ENCODE measurements around the gene MCOLN1. TPM values are rescaled to one million over a fixed set of nuclear protein-coding genes. Genes with fewer than 3 reads are reported as not detected.

The MCOLN1 gene
- total RNA-seq, 1 donor from 2014 or later = 6.6 TPM

- no peak overlapping the region for H3K27ac ChIP-seq
- peaks cover 3% of the 10 kb centered on the region for H4K20me1 ChIP-seq (ENCODE audit: low read depth)
- peaks cover 7% of the 10 kb centered on the region for H3K27me3 Mint-ChIP-seq (ENCODE audit: insufficient read depth, low read depth)
- no peaks in the 10 kb centered on the region for H3F3A ChIP-seq (ENCODE audit: low read depth)
- no peaks in the 10 kb centered on the region for H3K36me3 ChIP-seq
- H3K4me1 Mint-ChIP-seq = no peaks in the 10 kb centered on the region
- no peak overlapping the region for H3K9ac ChIP-seq
- peaks cover 4% of the 10 kb centered on the region for H3K36me3 Mint-ChIP-seq
- no peak overlapping the region for H3K4me3 Mint-ChIP-seq
- H2AFZ ChIP-seq (replicated peaks) = no peak overlapping the region
- no peaks in the 10 kb centered on the region for H3K9me3 Mint-ChIP-seq
- H3K27me3 ChIP-seq = no peaks in the 10 kb centered on the region
- DNase-seq (ENCODE audit: low spot score) = no peak
- H3K4me3 ChIP-seq = no peak overlapping the region
- no peaks in the 10 kb centered on the region for H3K4me1 ChIP-seq
- H3K79me2 ChIP-seq (ENCODE audit: low read depth) = no peaks in the 10 kb centered on the region
- no peaks in the 10 kb centered on the region for H3K9me3 ChIP-seq (ENCODE audit: low read depth)
- TF ChIP-seq EZH2phosphoT487 (IDR thresholded peaks at IDR 0.05) = no peak
- no peak for TF ChIP-seq EZH2 (IDR thresholded peaks at IDR 0.05)
- no peak for TF ChIP-seq CTCF (IDR thresholded peaks at IDR 0.05)
- no peak overlapping the region for H3K27ac Mint-ChIP-seq
- H3K4me2 ChIP-seq = no peak overlapping the region
Measured at GRCh38 chr19:7564866-7565265, 42.4 kb downstream of the MCOLN1 start.

GRCh38 chr19:7565332-7565731, 42.9 kb downstream of the MCOLN1 start:
- no peaks in the 10 kb centered on the region for H3K4me1 ChIP-seq
- H3F3A ChIP-seq (ENCODE audit: low read depth) = no peaks in the 10 kb centered on the region
- no peaks in the 10 kb centered on the region for H3K36me3 ChIP-seq
- DNase-seq (ENCODE audit: low spot score) = no peak
- Mint-ChIP-seq H3K36me3 (peaks cover 1% of the 10 kb centered on the region), H3K9me3 (no peaks in the 10 kb centered on the region), H3K4me1 (no peaks in the 10 kb centered on the region), H3K4me3 (no peak overlapping the region), H3K27ac (no peak overlapping the region), H3K27me3 (ENCODE audit: insufficient read depth, low read depth) (peaks cover 7% of the 10 kb centered on the region)
- TF ChIP-seq EZH2 (IDR thresholded peaks at IDR 0.05) (no peak), CTCF (IDR thresholded peaks at IDR 0.05) (no peak), EZH2phosphoT487 (IDR thresholded peaks at IDR 0.05) (no peak)
- no peaks in the 10 kb centered on the region for H3K79me2 ChIP-seq (ENCODE audit: low read depth)
- no peak overlapping the region for H3K27ac ChIP-seq
- no peak overlapping the region for H3K9ac ChIP-seq
- H3K9me3 ChIP-seq (ENCODE audit: low read depth) = no peaks in the 10 kb centered on the region
- peaks cover 3% of the 10 kb centered on the region for H4K20me1 ChIP-seq (ENCODE audit: low read depth)
- H3K4me3 ChIP-seq = no peak overlapping the region
- no peak overlapping the region for H3K4me2 ChIP-seq
- no peak overlapping the region for H2AFZ ChIP-seq (replicated peaks)
- no peaks in the 10 kb centered on the region for H3K27me3 ChIP-seq

- Histone ChIP-seq H3K27ac (no peak overlapping the region), H3K4me2 (no peak overlapping the region), H3K36me3 (no peaks in the 10 kb centered on the region), H3K27me3 (no peaks in the 10 kb centered on the region), H3K4me1 (no peaks in the 10 kb centered on the region), H3K4me3 (no peak overlapping the region), H3K9ac (no peak overlapping the region), H4K20me1 (ENCODE audit: low read depth) (no peaks in the 10 kb centered on the region), H2AFZ (replicated peaks) (no peak overlapping the region), H3F3A (ENCODE audit: low read depth) (no peaks in the 10 kb centered on the region), H3K79me2 (ENCODE audit: low read depth) (no peaks in the 10 kb centered on the region), H3K9me3 (ENCODE audit: low read depth) (no peaks in the 10 kb centered on the region)
- no peaks in the 10 kb centered on the region for H3K4me1 Mint-ChIP-seq
- H3K36me3 Mint-ChIP-seq = no peaks in the 10 kb centered on the region
- H3K9me3 Mint-ChIP-seq = no peaks in the 10 kb centered on the region
- TF ChIP-seq EZH2phosphoT487 (IDR thresholded peaks at IDR 0.05) (no peak), CTCF (IDR thresholded peaks at IDR 0.05) (no peak), EZH2 (IDR thresholded peaks at IDR 0.05) (no peak)
- H3K27me3 Mint-ChIP-seq (ENCODE audit: insufficient read depth, low read depth) = peaks cover 5% of the 10 kb centered on the region
- DNase-seq (ENCODE audit: low spot score) = no peak
- no peak overlapping the region for H3K4me3 Mint-ChIP-seq
- H3K27ac Mint-ChIP-seq = no peak overlapping the region
Measured at GRCh38 chr19:7570761-7571160, 48.3 kb downstream of the MCOLN1 start.
